Mammary microvascular endothelial cell (primary cell): ENCODE measurements around the gene ACTG2. TPM values are rescaled to one million over a fixed set of nuclear protein-coding genes. Genes with fewer than 3 reads are reported as not detected.

Source experiments
- total RNA-seq: library from RNA; depleted of rRNA; stranded (reverse); fragments of >200 nt; gene quantifications from 2 replicates; pipeline ENCODE4 v1.2.3, GENCODE V29; 2015

ACTG2 gene
- 0.25 TPM in 1 of 2 replicates, not detected in the other for total RNA-seq

DNA sequence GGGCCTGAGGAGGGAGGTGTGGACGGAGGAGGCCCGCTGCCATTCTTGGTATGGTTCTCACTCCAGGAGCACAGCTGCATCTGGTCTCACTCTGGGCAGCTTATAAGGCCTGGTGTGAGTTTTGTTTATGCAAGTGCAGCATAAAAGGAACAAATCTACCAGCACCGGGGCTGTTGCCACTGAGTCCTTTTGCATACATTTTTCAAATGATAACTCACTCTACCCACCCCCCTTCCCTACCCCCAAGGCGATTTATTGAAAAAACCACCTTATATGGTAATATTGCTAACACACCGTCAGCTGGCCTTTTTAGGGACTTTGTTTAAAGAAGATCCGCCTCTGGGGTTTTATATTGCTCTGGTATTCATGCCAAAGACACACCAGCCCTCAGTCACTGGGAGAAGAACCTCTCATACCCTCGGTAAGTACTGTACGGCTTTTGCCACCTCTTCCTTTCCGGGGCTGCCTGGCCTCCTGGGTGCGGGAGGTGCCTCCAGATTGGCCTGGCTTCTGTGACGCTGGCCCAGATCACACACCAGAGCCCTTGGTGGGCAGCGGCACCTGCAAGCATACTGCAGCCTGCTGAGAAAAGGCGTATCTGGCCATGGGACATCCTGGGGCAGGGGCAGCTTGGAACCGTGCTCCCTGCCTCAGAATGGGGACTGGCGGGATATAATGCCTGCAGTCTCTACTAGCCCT, at the start of gene ACTG2:
Gene ACTG2, plus strand, starts transcription at position 378 of the 699 bp plus-strand sequence. CDS start 8,304 bp downstream, outside the sequence.

DNA sequence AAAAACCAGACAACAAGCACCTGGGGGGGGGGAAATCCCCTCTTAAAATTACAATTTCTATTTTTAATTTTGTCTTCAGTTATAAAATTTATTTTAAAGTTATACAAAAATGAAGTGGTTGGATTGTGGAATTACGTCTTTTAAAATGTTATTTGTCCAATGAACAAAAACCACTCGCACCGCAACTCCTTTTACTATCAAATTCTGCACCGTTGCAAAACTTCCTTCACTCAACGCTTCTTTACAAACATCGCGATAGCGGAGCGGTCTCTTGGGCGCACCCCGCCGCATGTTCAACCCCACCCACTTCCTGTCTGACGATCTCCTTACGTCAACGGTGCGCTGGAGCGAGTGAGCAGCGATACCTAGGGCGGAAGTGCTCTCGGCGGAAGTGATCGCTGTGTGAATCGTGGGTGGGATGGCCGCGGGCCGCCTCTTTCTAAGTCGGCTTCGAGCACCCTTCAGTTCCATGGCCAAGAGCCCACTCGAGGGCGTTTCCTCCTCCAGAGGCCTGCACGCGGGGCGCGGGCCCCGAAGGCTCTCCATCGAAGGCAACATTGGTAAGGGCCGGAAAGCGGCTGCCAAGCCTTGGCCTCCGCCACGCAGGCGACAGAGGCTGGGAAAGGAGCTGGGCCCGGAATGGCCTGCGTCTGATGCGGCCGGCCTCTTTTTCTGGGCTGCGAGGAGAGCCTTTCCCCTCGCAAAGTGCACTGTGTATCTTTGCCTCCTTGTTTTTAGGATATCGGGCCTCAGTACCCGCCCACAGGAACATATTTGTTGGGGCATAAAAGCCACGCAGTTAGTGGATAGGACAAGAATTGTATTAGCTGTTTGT, 33.9 kb downstream of the ACTG2 start, which contains the start of gene DGUOK:
Gene DGUOK, plus strand, starts transcription at position 388 of the 835 bp plus-strand sequence. Its CDS starts 31 bp downstream, at position 419.

Other genes with a start within 250 kb of the ACTG2 start
- 53.7 and 63.0 TPM in 2 replicates for gene TPRKB, start 155.7 kb upstream of the ACTG2 start, total RNA-seq
- gene DUSP11, start 112.9 kb upstream of the ACTG2 start, total RNA-seq = 31.3 and 31.7 TPM in 2 replicates
- not detected in 2 replicates for gene C2orf78, start 108.8 kb upstream of the ACTG2 start, total RNA-seq
- gene STAMBP, start 64.0 kb upstream of the ACTG2 start, total RNA-seq = 23.2 and 25.0 TPM in 2 replicates
- 55.4 and 62.4 TPM in 2 replicates for gene DGUOK, start 33.9 kb downstream of the ACTG2 start, total RNA-seq
- 2.9 and 3.3 TPM in 2 replicates for gene TET3, start 91.9 kb downstream of the ACTG2 start, total RNA-seq